HG02798 (cell line): ENCODE measurements around the gene ARMC9.

Experiments used
- ATAC-seq: cut with Tn5 transposase; IDR thresholded peaks from one replicate; pipeline ENCODE4 v1.9.1; 2021; ENCODE audit warnings: mild to moderate bottlenecking; ENCODE audit not compliant: unreplicated experiment, poor library complexity

Gene ARMC9

DNA sequence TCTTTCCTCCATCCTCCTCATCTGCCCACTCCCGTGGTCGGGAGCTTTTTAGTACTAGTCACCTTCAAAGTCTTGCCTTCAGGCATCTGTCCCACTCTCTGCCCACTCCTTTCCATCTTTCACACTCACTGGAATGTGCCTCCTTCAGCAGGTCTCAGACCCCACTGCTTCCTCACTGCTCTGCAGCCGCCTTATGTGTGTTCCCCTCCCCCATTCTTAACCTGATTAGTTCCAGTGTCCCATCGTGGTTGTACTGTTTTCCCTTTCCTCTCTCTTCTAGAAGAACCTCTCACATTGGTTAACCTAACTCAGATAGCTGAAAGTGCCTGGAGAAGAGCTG is 3.0 kb downstream of the ARMC9 start:
- no peak for ATAC-seq

DNA sequence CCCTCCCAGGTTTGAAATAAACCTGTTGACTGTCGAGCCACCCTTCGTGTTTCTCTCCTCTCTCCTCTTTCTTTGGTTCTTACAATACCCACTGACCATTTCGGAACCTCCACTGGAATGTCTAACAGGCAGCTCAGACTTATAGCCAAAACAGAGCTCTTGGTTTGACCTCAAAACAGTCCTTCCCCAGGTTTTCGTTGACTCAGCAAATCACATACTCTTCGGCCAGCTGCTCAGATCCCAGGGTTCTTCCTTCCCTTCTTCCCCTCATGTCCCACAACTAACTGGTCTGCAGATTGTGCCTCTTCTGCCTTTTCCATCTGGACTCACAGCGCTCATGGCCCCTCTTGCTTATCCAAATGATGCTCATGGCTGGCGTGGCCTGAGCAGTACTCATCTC is 4.7 kb downstream of the ARMC9 start:
- ATAC-seq, result no peak

DNA sequence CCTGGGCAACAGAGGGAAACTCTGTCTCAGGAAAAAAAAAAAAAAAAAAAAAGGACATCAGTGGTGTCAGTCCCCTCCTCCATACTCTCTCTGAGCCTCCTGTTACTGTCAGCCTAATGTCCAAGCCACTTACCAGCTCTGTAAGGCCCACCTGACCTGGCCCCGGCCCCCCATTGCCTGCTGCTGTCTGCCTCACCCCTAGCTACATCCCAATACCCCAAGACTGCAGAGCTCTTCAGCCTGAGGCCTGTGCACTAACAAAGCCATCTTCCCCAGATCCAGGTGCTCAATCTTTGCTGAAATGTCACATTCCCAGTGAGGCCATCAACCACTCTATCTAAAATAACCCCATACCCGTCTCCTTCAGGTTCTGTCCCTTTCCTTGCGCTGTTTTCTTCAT is 5.7 kb downstream of the ARMC9 start:
- no peak for ATAC-seq

DNA sequence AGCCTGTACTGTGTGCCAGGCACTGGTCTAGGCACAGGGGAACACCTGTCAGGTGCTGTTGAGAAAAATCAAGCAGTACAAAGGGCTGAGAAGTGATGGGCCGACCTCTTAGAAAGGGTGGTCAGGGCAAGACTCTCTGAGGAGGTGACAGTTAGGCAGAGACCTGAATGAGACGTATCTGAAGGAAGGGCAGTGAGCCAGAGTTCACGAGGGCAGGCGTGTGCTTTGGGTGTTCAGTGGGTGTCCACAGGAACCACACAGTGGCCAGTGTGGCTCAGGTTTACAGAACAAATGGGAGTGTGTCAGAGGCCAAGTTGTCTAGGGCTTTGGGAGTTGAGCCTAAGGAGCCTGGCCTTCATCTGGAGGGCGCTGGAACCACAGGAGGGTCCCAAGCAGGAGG is 6.2 kb downstream of the ARMC9 start:
- ATAC-seq, result no peak

DNA sequence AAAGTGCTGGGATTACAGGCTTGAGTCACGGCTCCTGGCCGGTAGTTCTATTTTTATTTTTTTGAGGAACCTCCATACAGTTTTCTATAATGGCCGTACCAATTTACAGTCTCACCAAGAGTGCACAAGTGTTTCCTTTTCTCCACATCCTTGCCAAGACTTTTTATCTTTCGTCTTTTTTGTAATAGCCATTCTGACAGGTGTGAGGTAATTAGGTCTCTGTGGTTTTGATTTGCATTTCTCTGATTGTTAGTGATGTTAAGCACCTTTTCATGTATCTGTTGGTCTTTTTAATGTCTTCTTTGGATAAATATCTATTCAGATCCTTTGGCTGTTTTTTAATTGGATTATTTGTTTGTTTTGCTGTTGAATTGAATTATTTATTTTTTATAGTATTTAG is 9.3 kb downstream of the ARMC9 start:
- no peak for ATAC-seq

DNA sequence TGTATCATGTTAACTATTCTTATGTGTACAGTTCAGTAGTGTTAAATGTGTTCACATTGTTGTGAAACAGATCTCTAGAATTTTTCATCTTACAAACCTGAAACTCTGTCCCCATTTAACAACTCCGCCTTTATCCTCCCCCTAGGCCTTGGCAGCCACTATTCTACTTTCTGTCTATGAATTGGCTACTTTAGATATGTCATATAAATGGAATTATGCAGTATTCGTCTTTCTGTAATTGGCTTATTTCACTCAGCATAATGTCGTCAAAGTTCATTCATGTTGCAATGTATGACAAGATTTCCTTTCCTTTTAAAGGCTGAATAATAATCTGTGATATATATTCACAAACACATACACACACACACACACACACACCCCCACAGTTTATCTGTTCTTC is 12.4 kb downstream of the ARMC9 start:
- no peak for ATAC-seq

DNA sequence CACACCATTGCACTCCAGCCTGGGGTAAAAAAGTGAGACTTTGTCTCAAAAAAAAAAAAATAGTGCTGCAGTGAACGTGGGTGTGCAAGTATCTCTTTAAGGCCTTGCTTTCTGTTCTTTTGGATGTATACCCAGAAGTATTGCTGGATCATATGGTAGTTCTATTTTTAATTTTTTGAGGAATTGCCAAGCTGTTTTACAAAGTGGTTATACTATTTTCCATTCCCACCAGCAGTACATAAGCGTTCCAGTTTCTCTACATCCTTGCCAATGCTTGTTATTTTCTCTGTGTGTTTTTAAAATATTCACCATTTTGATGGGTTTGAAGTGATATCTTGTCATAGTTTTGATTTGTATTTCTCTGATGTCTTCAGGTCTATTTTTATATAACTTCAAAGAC is 13.1 kb downstream of the ARMC9 start:
- no peak for ATAC-seq

DNA sequence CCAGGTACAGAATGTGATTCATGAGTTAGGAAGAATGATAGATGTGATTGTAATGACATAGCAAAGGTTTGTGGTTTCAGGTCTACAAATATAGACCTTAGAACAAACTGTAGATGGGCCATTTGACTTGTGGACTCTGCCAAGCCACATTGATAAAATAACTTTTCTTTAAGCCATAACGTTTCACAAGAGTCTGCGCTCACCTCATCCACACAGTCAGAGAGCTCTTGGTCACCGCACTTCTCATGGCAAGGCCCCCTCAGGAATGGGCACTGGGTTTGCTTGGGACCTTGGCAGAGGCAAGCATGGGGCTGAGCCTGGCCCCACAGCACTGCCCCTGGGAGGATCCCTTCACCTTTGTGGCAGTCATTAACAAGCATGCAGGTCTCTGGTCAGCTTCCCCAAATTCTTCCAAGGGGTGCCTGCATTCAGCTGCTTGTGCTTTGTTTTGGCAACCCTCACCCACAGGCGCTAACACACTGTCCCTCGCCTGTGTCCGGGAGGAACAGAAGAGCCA is 14.0 kb downstream of the ARMC9 start:
- no peak for ATAC-seq

DNA sequence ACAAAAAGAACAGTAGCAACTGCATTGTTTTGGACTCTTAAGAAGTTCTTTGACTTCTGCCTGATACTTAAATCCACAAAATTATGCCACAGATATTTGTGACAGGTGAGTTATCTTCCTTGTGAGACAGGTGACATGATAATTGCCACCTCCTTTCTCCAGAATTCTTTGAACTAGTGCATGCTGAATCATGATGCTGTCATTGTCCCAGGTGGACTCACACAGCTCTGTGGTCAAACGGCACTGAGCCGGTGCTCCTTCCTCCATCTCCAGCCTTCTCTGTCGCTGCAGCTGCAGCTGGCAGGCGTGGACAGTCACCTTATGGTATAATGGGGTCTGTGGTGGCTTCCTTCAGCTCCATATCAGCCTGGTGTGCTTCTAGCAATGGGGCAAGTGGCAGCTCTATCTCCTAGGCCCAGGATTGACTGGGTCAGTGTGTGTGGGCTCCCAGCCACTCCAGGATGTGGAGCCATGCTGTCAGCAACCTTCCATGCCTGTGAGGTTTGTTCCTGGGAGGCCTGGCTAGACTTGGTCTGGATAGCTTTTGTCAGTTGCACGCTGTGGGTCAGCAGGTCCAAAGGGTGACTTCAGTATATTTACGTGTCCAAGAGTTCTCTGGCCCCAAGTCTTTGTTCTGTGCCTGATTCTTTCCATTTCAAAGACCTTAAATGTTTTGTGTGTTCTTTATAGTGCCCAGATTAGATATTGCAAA is 15.7 kb downstream of the ARMC9 start:
- no peak for ATAC-seq

DNA sequence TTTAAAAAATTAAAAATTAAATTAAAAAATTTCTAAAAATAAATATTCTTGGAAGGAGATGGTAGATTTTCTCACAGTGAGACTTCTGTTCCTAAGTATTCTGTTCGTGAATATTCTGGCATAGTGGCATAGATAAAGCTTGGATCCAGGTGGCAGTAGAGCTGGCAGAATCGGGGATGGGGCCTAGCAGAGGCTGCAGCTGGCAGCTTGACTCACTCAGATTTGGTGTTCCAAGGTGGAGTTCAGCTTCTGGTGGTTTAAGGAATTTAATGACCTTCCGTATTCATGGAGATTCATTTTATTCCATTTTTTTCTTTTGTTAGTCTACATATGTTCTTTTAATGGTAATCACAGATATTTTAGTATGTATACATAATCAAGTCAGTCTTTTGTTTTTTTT is 19.9 kb downstream of the ARMC9 start:
- ATAC-seq, result no peak

DNA sequence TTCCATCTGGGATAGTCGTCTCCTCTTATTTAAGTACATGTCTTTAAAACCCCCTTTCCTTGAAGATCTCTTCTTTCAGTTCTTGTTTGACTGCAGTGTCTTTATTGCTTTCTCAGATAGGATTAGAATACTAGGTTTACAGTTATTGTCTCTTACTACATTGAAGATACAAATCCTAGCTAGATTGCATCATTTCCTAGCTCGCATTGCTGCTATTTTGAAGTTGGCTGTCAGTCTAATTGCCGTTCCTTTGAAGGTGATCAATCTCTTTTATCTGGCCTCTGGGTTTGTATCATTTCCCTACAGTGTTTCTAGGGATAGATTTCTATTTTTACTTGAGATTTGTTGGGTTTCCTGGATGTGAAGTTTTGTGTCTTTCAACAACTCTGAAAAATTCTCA is 20.9 kb downstream of the ARMC9 start:
- ATAC-seq, result no peak

DNA sequence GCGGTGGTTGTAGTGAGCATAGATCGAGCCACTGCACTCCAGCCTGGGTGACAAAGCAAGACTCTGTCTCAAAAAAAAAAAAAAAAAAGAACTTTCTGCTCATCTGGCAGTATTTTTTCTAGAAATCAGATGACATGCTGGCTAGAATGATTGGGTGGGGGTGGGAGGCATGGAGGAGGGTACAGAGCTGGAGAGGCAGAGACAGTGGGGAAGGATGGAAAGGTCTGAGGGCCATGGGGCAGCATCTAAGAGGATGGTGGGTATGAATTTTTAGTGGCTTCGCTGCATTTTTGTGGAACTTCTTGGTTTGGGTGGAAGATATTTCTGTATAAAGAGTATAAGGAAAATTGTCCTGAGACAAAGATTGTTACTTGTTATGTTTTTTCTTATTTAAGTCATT is 23.3 kb downstream of the ARMC9 start:
- no peak for ATAC-seq

DNA sequence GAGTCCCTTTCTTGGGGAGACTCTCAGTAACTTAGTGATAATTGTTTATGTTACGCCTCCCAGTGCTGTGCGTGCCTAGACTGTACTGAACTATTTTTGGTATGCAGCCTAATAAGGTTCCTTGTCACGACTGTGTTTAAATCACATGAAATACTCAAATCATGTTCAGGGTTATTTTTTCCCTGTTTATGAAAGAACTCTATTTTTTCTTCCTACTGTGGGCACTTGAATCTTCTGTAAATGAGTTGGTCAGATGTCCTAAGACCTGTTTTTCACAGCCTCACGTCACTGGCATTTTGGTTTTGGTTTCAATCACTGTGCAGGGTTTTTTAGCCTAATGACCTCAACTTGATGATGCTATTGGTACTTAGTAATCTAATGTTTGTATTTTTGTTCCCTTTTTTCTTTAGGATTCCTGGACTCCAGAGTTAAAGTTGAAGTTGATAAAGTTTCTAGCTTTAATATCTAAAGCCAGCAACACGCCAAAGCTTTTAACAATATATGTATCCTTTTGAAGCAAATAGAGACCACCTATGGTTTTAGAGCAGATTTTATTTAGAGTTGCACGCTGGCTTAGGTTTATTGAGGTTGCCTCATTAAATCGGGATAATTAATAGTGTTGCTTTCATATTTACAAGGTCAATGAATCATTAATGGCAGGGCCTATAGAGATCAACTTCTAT is 24.0 kb downstream of the ARMC9 start:
- peak; percentile 84 for ATAC-seq

DNA sequence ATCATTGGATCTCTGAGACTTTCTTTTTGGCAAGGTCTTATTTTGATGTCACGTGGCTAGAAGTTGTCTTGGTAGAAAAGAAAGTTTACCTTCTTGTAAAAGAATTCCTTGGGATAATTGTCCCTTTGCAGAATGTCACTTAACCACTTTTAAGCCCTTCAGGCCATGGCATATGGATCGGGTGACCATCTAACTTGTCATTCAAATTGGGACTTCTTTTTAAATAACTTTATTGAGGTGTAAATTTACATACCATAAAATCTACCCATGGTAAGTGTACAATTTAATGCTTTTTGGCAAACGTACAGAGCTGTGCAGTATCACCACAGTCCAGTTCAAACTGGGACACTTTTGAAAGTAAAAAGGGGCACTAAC is 24.6 kb downstream of the ARMC9 start:
- ATAC-seq, result no peak

DNA sequence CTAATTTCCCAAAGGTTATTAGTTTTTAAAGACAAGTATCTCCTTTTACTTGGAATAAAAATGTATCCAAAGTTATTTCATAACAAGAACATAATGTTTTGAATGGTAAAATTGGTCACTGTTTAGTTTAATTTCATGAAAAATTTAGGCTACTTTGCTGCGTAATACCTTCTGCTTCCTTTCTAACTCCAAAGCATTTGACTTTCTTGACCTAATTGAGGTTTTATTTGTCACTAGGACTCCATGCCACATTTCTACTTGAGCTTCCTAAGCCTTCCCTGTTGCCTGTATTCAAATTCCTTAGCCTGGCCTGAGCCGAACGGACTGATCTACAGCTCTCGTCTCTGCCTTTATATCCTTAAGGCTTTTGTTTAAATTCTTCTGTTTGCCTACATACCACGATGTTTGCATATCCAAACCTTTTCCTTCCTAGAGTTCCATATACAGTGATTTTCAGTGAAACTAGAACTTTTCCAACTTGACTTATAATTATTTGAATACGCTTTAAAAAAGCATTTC is 25.1 kb downstream of the ARMC9 start:
- ATAC-seq, result no peak

DNA sequence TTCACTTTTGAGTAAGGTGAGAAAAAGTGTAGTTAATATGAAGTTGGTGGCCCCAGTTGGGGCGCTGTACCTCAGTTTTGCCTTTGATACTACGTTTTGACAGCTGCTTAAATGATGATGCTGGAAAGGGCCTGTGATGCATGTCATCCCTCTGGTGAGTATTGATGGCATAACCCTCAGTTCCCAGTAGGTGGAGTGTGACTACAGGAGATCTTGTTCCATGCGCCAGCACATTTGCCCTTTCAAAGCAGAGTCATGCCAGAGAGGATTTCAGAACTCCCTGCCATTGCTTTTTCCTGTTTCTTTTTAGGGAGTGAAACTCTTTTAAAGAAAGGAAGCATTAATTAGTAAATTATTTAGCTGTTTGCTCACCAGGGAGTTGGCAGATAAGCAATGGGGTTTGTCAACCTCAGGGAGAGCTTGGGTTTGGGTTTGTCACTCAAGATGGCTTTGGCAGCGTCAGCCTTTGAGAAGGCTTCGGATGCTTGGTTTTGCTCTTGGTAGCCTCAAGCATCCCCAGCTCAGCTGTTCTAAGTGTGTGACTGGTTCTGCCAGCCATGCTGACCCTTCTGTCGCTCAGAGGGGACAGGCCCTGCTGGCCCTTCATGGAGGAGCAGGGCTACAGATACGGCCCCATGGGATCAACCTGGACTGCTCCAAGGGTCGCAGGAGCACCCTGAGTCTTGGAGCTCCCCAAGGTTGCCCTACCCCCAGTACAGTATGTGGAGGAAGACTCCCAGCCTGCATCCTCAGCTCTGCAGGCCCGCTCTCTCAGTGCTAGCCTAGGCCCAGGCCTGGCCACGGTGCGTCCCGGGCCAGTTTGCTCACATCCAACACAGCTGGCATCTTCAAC is 29.1 kb downstream of the ARMC9 start:
- ATAC-seq, result peak; percentile 62

DNA sequence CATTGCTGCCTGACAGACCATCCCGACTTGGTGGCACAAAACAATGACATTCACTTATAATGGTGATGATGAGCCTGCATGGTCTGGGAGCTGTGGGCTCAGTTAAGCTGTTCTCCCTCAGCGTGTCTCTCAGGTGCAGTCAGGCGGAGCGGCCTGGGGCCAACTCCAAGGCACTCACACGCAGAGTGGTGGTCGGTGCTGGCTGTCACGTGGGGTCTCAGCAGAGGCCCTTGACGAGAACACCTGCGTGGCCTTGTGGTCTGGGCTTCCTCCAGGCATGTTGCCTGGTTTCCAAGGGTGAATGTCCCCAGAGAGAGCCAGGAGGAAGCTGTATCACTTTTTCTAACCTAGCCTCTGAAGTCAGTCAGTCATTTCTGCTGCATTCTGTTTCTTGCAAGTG is 29.8 kb downstream of the ARMC9 start:
- ATAC-seq, result peak; percentile 84

DNA sequence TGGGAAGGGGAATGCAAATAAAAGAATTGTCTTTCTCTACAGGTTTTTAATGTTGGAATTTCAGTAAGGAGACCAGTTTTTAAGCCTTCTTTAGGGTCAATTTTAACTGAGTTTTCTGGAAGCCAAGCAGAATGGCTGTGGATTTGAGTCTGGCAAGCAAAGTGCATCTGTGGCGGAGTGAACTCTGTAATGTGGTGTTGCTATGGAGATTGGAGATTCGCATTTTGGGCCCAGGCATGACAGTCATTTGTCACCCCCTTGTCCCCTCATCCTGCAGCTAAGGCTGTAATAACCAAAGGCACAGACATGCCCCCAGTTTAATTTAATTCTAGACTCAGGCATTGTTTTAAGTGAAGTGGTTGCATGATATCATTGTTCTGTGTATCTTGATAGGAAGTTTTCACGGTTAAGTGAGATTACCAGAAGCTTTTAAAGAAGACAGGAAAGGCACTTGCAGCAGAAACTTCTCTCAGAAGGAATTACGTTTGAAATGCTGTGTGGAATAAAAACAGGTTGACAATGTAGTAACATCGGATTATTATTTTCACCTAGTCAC is 30.6 kb downstream of the ARMC9 start:
- no peak for ATAC-seq

DNA sequence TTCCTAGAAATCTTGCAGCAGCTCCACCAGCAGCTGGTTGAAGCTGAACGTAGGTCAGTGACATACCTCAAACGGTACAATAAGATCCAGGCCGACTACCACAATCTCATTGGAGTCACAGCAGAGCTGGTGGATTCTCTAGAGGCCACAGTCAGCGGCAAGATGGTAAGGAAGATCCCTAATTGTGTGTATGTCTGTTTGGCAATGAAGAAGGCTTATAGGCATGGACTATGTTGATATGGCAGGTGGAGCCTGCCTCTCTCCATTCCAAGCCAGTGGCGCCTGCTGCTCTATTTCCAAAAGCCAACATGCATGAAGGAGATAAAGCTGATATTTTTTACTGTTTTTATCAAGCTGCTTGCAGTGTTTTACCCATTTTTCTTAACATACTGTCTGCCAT is 36.8 kb downstream of the ARMC9 start:
- no peak for ATAC-seq

DNA sequence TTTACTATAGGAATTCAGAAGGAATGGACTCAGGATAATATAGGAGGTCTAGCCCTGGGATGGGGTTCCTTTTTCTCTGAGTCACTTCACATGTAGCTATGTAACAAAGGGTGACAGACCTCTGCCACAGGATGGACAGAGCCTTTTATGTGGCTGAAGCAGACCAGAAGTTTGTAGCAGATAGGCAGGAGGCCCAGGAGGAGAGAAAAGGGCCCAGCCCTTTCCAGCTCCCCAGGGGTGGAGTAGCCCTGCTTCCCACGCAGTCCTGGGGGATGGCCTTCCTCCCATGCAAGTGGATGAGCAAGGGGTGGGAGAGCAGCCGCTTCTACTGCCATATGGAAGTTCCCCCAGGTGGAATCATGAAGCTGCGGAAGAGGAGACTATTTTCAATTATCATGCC is 40.3 kb downstream of the ARMC9 start:
- ATAC-seq, result no peak

DNA sequence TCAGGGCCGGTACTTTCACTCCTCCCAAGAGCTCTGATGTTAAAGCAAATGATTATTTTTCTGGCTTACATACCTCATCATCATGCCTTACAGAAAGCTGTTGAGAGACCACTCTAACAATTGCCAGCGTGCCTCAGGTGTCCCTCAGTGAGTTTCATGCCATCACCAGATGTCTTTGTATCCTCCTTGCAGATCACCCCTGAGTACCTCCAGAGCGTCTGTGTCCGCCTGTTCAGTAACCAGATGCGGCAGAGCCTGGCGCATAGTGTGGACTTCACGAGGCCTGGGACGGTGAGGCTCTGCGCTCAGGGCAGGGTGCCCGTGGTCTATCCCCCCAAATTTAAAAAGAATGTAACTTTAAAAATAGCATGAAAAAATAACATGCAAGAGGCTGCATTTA is 41.3 kb downstream of the ARMC9 start:
- ATAC-seq, result no peak
